Left ventricle myocardium inferior (tissue), 1 donor: ENCODE measurements around the gene CCDC157. TPM values are rescaled to one million over a fixed set of nuclear protein-coding genes. Genes with fewer than 3 reads are reported as not detected.

Source experiments
- DNase-seq: peaks from one replicate; pipeline ENCODE4 v3.0.0-alpha.2; 2020
- H3K27ac ChIP-seq: fragments of 200-600 bp; replicated peaks from 2 replicates; pipeline ENCODE4 v1.8.0; 2021
- H3K27me3 ChIP-seq: fragments of 200-600 bp; 2 replicates; pipeline ENCODE4 v1.8.0; 2021; ENCODE audit warnings: low read depth
- H3K36me3 ChIP-seq: fragments of 200-600 bp; 2 replicates; pipeline ENCODE4 v1.8.0; 2021
- H3K4me1 ChIP-seq: fragments of 200-600 bp; 2 replicates; pipeline ENCODE4 v1.8.0; 2021
- H3K4me3 ChIP-seq: fragments of 200-600 bp; 2 replicates; pipeline ENCODE4 v1.8.0; 2021; ENCODE audit warnings: mild to moderate bottlenecking, moderate library complexity
- H3K9me3 ChIP-seq: fragments of 200-600 bp; replicated peaks from 2 replicates; pipeline ENCODE4 v1.8.0; 2021
- CTCF ChIP-seq: fragments of 200-600 bp; IDR thresholded peaks from 2 replicates; pipeline ENCODE4 v1.8.0; 2021; ENCODE audit warnings: antibody characterized with exemption, mild to moderate bottlenecking, borderline replicate concordance
- intact Hi-C: fragments of 100-400 bp; cut with micrococcal nuclease; formaldehyde crosslinking; loops from one replicate; pipeline ENCODE4 v1.11.0; 2022
- total RNA-seq: library from RNA; stranded (reverse); fragmentation: NEBNext Ultra II Directional; extraction: Animal tissue kit (Norgen Biotek cat#: 25700); gene quantifications from one replicate; pipeline ENCODE4 v1.2.1, GENCODE V29; 2021
- donor health status: DM: no; HTN: yes; CAD: no; lungs with severe emphysema.

The CCDC157 gene
- total RNA-seq, 1 donor from 2014 or later: 0.58 TPM

GRCh38 chr22:30310881-30311771 lies 45.7 kb upstream of the CCDC157 start:
- H3K27ac ChIP-seq: peak overlapping the region; percentile 87
- H3K27me3 ChIP-seq: no peaks in the 10 kb centered on the region
- peaks cover 98% of the 10 kb centered on the region for H3K4me1 ChIP-seq
- no peaks in the 10 kb centered on the region for H3K36me3 ChIP-seq
- peak; percentile 80 for DNase-seq
- peak overlapping the region; percentile 43 for H3K4me3 ChIP-seq
- intact Hi-C loops: no loop called here
- no peaks in the 10 kb centered on the region for H3K9me3 ChIP-seq
- TF ChIP-seq CTCF: no peak

DNA sequence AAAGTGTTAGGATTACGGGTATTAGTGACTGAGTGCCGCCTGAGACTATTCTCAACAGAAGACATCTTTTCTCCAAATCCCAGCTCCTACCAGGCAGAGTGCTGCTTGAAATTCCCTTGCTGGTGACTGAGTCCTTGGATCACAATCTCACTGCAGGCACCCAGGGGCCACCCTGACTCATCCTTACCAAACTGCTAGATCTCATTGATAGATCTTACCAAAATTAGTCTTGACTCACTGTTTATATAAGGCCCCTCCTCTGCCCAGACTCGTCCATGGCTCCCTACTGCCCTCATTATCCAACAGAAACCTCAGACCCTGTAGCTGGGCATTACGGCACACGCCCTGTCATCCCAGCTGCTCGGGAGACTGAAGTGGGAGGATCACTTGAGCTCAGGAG lies 44.8 kb upstream of the CCDC157 start:
- no peaks in the 10 kb centered on the region for H3K27me3 ChIP-seq
- no peak for DNase-seq
- H3K4me1 ChIP-seq: peaks cover 98% of the 10 kb centered on the region
- H3K9me3 ChIP-seq: no peaks in the 10 kb centered on the region
- no peak for TF ChIP-seq CTCF
- peak overlapping the region; percentile 87 for H3K27ac ChIP-seq
- intact Hi-C loops: no loop called here
- H3K36me3 ChIP-seq: no peaks in the 10 kb centered on the region
- no peak overlapping the region for H3K4me3 ChIP-seq

- no peak for DNase-seq
- no peaks in the 10 kb centered on the region for H3K9me3 ChIP-seq
- no peak for TF ChIP-seq CTCF
- intact Hi-C loops: no loop called here
- no peaks in the 10 kb centered on the region for H3K27me3 ChIP-seq
- H3K4me3 ChIP-seq: no peak overlapping the region
- no peaks in the 10 kb centered on the region for H3K36me3 ChIP-seq
- H3K27ac ChIP-seq: peak overlapping the region; percentile 36
- peaks cover 98% of the 10 kb centered on the region for H3K4me1 ChIP-seq
These were observed 43.1 kb upstream of the CCDC157 start for GRCh38 chr22:30313527-30314363.

DNA sequence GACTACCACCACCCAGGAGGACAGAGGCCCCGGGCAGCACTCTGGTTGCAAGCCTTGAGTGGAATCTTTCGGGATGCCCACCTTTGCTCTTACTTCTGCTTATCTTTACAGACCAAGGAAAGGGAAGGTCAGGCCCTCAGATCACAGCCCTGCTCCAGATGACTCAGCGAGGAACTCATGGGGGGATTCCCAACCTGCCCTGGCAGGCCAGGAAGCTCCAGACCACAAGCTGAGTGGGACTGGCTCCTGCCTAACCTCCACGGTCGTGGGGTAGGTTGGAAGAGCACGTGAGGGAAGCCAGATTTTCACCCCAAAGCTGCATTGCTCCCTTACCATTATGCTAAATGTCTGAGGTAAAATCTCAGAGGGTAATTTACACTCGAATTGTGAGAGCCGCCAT lies 41.9 kb upstream of the CCDC157 start:
- H3K4me1 ChIP-seq: peaks cover 98% of the 10 kb centered on the region
- peak overlapping the region; percentile 36 for H3K27ac ChIP-seq
- no peak for DNase-seq
- H3K27me3 ChIP-seq: no peaks in the 10 kb centered on the region
- intact Hi-C loops: no loop called here
- H3K4me3 ChIP-seq: no peak overlapping the region
- H3K36me3 ChIP-seq: no peaks in the 10 kb centered on the region
- no peak for TF ChIP-seq CTCF
- no peaks in the 10 kb centered on the region for H3K9me3 ChIP-seq

GRCh38 chr22:30315962-30316576 lies 40.7 kb upstream of the CCDC157 start:
- Histone ChIP-seq H3K27ac (peak overlapping the region; percentile 36), H3K27me3 (no peaks in the 10 kb centered on the region), H3K9me3 (no peaks in the 10 kb centered on the region), H3K4me3 (no peak overlapping the region), H3K36me3 (no peaks in the 10 kb centered on the region), H3K4me1 (peaks cover 98% of the 10 kb centered on the region)
- intact Hi-C loops: no loop called here
- no peak for DNase-seq
- TF ChIP-seq CTCF: no peak
